Fibroblast of lung (primary cell): Measurements from ENCODE around the gene CBFA2T2.

Source experiments
- CTCF ChIP-seq, 2 donors: IDR thresholded peaks in 1 of 2; conservative IDR thresholded peaks in 1 of 2; 1 replicate in 1 of 2; 2 replicates in 1 of 2; pipeline ENCODE4 v1.5.1; 2011 to 2012; ENCODE audit warnings: low read length in 2 of 2, control low read depth in 1 of 2, inconsistent platforms in 1 of 2, low read depth in 1 of 2, mild to moderate bottlenecking in 1 of 2
- EZH2 ChIP-seq: IDR thresholded peaks from 2 replicates; pipeline ENCODE4 v1.5.1; 2012; ENCODE audit warnings: low read length, control low read depth, mild to moderate bottlenecking; ENCODE audit errors: missing control alignments

GRCh38 chr20:33466303-33466646 lies 23.6 kb upstream of the CBFA2T2 start:
- TF ChIP-seq CTCF (conservative IDR thresholded peaks at IDR 0.05 in 1 of 2, IDR thresholded peaks at IDR 0.05 in 1 of 2; ENCODE audit: low read depth in 1 of 2, low read length in 2 of 2) (no peak), EZH2 (no peak)
